Aorta (tissue), 5 donors: Measurements from ENCODE around the gene PTAR1. TPM values are rescaled to one million over a fixed set of nuclear protein-coding genes. Genes with fewer than 3 reads are reported as not detected.

Experiments used
- ATAC-seq: fragments of 200-7000 bp; cut with Tn5 transposase; one replicate; pipeline ENCODE4 v1.9.1; 2022; ENCODE audit warnings: moderate library complexity; ENCODE audit not compliant: low FRiP score
- DNase-seq, 2 donors: peaks; one replicate each; pipeline ENCODE4 v3.0.0-alpha.2; 2020
- H3K27ac ChIP-seq, 2 donors: one replicate each; pipeline ENCODE4 v1.5.1; 2013; ENCODE audit warnings: low read length in 2 of 2, mild to moderate bottlenecking in 2 of 2, moderate library complexity in 2 of 2, control low read depth in 1 of 2, inconsistent platforms in 1 of 2, low read depth in 1 of 2
- H3K27me3 ChIP-seq, 2 donors: one replicate each; pipeline ENCODE4 v1.6.1; 2013; ENCODE audit warnings: control low read depth in 1 of 2, low read length in 1 of 2, mild to moderate bottlenecking in 1 of 2, moderate library complexity in 1 of 2; ENCODE audit not compliant: insufficient read depth in 2 of 2, control insufficient read depth in 1 of 2
- H3K36me3 ChIP-seq, 2 donors: one replicate each; pipeline ENCODE4 v1.6.1; 2013; ENCODE audit warnings: control low read depth in 1 of 2, low read length in 1 of 2, mild to moderate bottlenecking in 1 of 2; ENCODE audit not compliant: insufficient read depth in 2 of 2, control insufficient read depth in 1 of 2
- H3K4me1 ChIP-seq, 2 donors: one replicate each; pipeline ENCODE4 v1.6.1; 2013; ENCODE audit warnings: low read length in 2 of 2, control low read depth in 1 of 2, mild to moderate bottlenecking in 1 of 2, moderate library complexity in 1 of 2; ENCODE audit not compliant: insufficient read depth in 2 of 2, control insufficient read depth in 1 of 2
- H3K4me3 ChIP-seq, 2 donors: one replicate each; pipeline ENCODE4 v1.5.1; 2013; ENCODE audit warnings: low read length in 2 of 2, control low read depth in 1 of 2, mild to moderate bottlenecking in 1 of 2
- H3K9me3 ChIP-seq: one replicate; pipeline ENCODE4 v1.6.1; 2013; ENCODE audit warnings: mild to moderate bottlenecking, low read length; ENCODE audit not compliant: control insufficient read depth
- whole genome bisulfite sequencing, 2 donors: extraction: QIAGEN DNeasy Blood & Tissue Kit; methylation state at CpG; one replicate each; pipeline ENCODE4 v1.1.7; 2013; 5-methylcytosine and 5-hydroxymethylcytosine counted together
- intact Hi-C, 2 donors: fragments of 100-400 bp; cut with DNase I; formaldehyde crosslinking; loops; one replicate each; pipeline versions ENCODE4 v1.14.2 to v1.15.0; 2022
- polyA plus RNA-seq, 2 donors: library from polyadenylated mRNA; stranded (reverse); fragments of 200-250 nt; gene quantifications; one replicate each; pipeline ENCODE4 v1.2.3, GENCODE V29; 2013
- total RNA-seq, 2 donors: library from RNA; stranded (reverse); fragmentation: NEBNext Ultra II Directional; extraction: Animal tissue kit (Norgen Biotek cat#: 25700); gene quantifications; one replicate each; pipeline ENCODE4 v1.2.1, GENCODE V29; 2021
- donor health status: healthy with polysubstance abuse.
- donor health status: Bipolar disorder and iron deficiency.
- donor health status: DM: no; HTN: no; CAD: no.
- donor health status: DM: no; HTN: no; CAD: no.
- donor health status: DM: yes; HTN: yes; CAD: no.

Gene PTAR1
- total and polyA plus RNA-seq, 4 donors, result 9.0 to 54.4 (median 31.3) TPM

DNA sequence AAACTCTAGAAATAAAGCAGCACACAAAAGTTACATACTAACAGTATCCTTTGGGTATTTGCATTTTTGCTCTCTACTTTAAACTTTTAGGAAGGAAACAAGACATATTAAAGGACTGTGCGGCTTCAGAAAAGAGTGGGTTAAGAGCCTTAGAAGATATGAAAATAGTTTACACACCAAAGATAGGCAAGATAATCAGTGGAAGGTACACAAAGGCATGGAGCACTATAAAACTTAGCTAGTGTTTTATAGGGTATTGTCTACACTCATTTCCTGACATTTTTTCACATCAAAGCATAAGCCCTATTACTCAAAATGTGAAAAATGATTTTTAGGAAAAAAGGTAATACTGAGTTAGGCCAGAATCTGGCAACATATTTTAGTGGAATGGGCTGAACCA, 44.0 kb downstream of the PTAR1 start:
- DNase-seq (no peak), ATAC-seq (no peak)
- Histone ChIP-seq H3K36me3 (peaks cover 3% of the 10 kb centered on the region in 2 donors), H3K9me3 (no peaks in the 10 kb centered on the region), H3K4me1 (no peaks in the 10 kb centered on the region), H3K27me3 (no peaks in the 10 kb centered on the region), H3K4me3 (no peak overlapping the region), H3K27ac (no peak overlapping the region)
- intact Hi-C loops, result no loop called here
- WGBS, 2 donors, result 97% methylated on average over 1 of the region's 1 CpG

DNA sequence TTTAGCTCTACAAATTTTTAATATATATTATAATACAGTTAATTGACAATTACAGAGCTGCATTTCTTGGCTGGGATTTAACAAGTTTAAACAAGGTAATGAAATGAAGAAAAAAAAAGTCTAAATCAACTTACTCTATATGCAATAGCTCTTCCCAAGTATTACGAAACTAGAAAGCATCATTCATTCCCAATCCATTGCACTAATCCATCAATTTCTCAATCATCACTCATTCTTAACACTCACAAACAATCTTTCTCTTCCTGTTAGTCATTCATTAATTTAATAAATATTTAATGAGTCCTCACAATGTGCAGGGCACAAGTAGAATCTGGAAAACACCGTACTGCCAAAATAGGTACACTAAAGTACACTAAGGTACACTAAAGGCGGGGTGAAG, 44.7 kb downstream of the PTAR1 start:
- 96 to 99% methylated on average over 3 of the region's 3 CpGs for WGBS, 2 donors
- no peak for ATAC-seq
- intact Hi-C loops, result no loop called here
- H3K4me1 ChIP-seq, result no peaks in the 10 kb centered on the region
- no peak for DNase-seq
- H3K27ac ChIP-seq, result no peak overlapping the region
- peaks cover 3% of the 10 kb centered on the region in 2 donors for H3K36me3 ChIP-seq
- H3K4me3 ChIP-seq, result no peak overlapping the region
- H3K27me3 ChIP-seq, result no peaks in the 10 kb centered on the region
- H3K9me3 ChIP-seq, result no peaks in the 10 kb centered on the region

DNA sequence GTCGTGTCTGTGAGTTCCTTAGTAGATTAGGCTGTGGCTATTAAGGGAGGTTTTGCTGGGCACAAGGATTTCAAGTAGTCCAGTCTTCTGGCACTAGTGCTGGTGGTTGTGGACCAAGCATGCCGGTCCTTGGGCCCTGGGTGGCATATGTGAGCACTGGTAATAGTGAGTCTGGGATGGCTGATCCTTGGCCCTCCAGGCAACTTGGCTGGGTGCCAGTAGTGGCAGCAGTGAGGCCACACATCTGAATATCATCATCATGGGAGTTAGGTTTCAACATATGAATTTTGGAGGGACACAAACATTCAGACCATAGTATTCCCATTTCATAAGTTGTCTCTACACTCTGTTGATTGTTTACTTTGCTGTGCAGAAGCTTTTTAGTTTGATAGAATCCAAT, 62.3 kb downstream of the PTAR1 start:
- Histone ChIP-seq H3K9me3 (peaks cover 4% of the 10 kb centered on the region), H3K27me3 (no peaks in the 10 kb centered on the region), H3K27ac (no peak overlapping the region), H3K4me1 (no peaks in the 10 kb centered on the region), H3K36me3 (no peaks in the 10 kb centered on the region), H3K4me3 (no peak overlapping the region)
- DNase-seq (peak in 1 of 2 donors; percentile 40), ATAC-seq (no peak)
- WGBS, 2 donors, result 89 to 94% methylated on average over 2 of the region's 2 CpGs
- intact Hi-C loops, result no loop called here

DNA sequence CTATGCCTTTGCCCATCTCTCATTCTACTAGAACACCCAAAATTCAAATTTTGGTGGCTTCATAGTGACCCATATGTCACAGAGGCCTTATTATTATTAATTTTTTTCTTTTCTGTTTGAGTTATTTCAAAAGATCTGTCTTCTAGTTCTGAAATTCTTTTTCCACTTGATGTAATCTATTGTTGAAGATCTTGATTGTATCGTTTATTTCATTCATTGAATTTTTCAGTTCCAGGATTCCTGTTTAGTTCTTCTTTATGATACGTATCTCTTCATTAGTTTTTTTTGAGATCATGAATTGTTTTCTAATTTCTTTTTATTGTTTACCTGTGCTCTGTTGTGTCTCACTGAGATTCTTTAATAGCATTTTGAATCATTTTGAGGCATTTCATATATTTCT, 63.0 kb downstream of the PTAR1 start:
- Histone ChIP-seq H3K4me3 (no peak overlapping the region), H3K4me1 (no peaks in the 10 kb centered on the region), H3K9me3 (peaks cover 4% of the 10 kb centered on the region), H3K27ac (no peak overlapping the region), H3K36me3 (no peaks in the 10 kb centered on the region), H3K27me3 (no peaks in the 10 kb centered on the region)
- intact Hi-C loops, result no loop called here
- no peak for ATAC-seq
- WGBS, 2 donors, result 96 to 97% methylated on average over 2 of the region's 2 CpGs
- DNase-seq, result no peak

DNA sequence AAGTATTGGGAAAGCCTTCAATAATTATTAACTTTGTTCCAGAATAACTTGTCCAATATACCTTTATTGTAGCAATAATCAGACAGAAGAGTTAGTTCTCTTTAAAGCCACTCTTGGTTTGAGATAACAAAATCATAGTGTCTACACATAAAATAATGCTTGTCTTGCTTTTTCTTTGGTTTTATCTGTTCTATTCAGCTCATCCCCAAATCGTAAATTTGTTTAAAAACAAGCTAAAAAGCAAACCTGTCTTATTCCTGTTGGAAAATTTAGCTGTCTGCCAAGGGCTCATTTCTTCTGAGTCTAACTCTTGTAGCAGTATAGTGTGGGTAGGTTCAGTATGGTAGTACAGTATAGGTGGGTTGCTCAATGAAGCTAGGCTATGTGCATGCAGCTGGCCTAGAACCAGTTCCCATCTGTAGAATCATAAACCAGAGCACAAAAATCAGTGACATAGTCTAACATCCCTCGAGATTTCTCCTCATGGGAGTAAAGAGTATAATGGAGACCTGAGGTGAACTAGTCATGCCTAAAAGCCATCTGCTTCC, 69.7 kb downstream of the PTAR1 start:
- intact Hi-C loops, result no loop called here

DNA sequence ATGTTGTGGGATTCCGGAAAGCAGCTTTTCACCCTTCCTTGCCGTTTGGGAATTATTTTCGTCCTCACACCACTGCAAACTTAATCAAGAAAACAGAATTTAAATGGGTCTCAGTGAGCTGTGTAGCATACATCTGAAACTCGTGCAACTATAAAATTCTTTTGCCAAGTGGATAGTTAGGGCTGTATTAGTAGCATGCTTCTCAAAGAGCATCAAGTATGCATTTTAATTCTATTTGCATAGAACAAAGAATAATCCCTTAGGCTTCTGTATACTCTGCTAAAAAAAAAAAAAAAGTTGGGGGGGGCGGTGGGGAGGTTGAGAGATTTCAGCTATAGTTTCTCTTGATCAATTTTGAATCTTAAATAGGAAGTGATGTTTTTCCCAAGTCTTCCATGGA, 75.9 kb downstream of the PTAR1 start:
- H3K27ac ChIP-seq, result no peak overlapping the region
- DNase-seq, result no peak
- ATAC-seq, result no peak
- no peaks in the 10 kb centered on the region for H3K4me1 ChIP-seq
- 67 to 69% methylated on average over 5 of the region's 5 CpGs for WGBS, 2 donors
- intact Hi-C loops, result no loop called here
- H3K4me3 ChIP-seq, result no peak overlapping the region
- H3K27me3 ChIP-seq, result no peaks in the 10 kb centered on the region
- H3K36me3 ChIP-seq, result no peaks in the 10 kb centered on the region
- no peaks in the 10 kb centered on the region for H3K9me3 ChIP-seq

More for the DNA sequence above, 69.7 kb downstream of the PTAR1 start:
- H3K36me3 ChIP-seq, result no peaks in the 10 kb centered on the region
- no peak overlapping the region for H3K4me3 ChIP-seq
- DNase-seq (no peak), ATAC-seq (no peak)
- no peak overlapping the region for H3K27ac ChIP-seq
- WGBS, 2 donors, result 76% methylated on average over 2 of the region's 2 CpGs
- H3K4me1 ChIP-seq, result no peaks in the 10 kb centered on the region
- no peaks in the 10 kb centered on the region for H3K27me3 ChIP-seq
- H3K9me3 ChIP-seq, result no peaks in the 10 kb centered on the region

DNA sequence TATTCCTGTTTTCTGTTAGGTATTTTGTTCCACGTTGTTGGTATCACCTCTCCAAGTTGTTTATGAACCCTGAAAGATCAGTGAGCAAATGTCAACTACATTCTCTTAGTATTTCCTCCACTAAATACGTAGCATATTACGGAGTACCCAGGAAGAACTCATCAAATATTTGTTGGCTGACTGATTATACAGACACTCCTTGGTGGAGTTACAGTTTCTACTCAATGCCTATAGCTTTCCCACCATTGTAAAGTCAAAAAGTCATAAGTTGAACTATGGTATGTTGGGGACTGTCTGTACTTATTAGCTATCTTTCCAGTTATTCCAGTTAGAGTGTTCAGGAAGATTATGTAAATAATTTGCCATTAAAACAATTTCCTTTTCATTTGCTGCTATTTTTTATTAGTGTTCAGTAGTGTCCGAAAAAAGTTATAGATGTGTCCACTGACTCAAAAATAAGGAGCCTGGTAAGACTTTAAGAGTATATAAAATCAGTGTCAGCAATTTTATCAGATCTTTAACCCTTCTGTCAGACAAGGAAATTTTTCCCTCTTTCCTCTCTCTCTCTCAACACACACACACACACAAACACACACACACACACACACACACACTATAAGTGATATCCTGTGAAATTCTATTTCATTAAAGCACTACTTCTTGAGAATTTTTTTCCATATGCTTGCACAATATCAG, 80.8 kb downstream of the PTAR1 start:
- intact Hi-C loops, result loop anchor here in 1 of 2 donors (10.0 kb wide), 1 partner anchor 196 kb away; no protein-coding TSS in a partner anchor

DNA sequence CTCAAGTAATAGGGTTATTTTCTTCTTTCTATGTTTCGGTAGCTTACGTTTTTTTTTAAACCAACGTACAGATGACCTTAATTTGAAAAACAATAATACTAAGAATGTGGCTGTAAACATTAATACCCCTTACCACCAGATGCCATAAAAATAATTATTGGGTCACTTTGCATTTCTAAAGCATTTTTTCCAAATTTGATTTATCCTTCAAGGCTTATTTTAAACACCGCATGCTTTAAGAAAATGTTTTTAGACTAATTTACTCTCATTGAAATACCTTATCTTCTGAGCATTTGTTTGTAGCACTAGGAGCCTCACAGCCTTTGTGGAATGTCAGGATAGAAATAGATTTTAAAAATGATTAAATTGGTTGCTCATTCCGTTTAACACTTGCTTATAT, 81.9 kb downstream of the PTAR1 start:
- intact Hi-C loops, result loop anchor here in 1 of 2 donors (10.0 kb wide), 1 partner anchor 197 kb away; no protein-coding TSS in a partner anchor
- no peaks in the 10 kb centered on the region for H3K36me3 ChIP-seq
- DNase-seq (no peak), ATAC-seq (no peak)
- WGBS, 2 donors, result 74 to 76% methylated on average over 5 of the region's 5 CpGs
- H3K4me3 ChIP-seq, result no peak overlapping the region
- H3K4me1 ChIP-seq, result no peaks in the 10 kb centered on the region
- no peaks in the 10 kb centered on the region for H3K9me3 ChIP-seq
- H3K27ac ChIP-seq, result no peak overlapping the region
- H3K27me3 ChIP-seq, result no peaks in the 10 kb centered on the region

More for the DNA sequence above, 80.8 kb downstream of the PTAR1 start:
- WGBS, 2 donors, result 70 to 73% methylated on average over 4 of the region's 4 CpGs
- H3K36me3 ChIP-seq, result no peaks in the 10 kb centered on the region
- no peak overlapping the region for H3K27ac ChIP-seq
- H3K9me3 ChIP-seq, result no peaks in the 10 kb centered on the region
- no peaks in the 10 kb centered on the region for H3K4me1 ChIP-seq
- no peak for ATAC-seq
- DNase-seq, result no peak
- no peak overlapping the region for H3K4me3 ChIP-seq
- no peaks in the 10 kb centered on the region for H3K27me3 ChIP-seq

DNA sequence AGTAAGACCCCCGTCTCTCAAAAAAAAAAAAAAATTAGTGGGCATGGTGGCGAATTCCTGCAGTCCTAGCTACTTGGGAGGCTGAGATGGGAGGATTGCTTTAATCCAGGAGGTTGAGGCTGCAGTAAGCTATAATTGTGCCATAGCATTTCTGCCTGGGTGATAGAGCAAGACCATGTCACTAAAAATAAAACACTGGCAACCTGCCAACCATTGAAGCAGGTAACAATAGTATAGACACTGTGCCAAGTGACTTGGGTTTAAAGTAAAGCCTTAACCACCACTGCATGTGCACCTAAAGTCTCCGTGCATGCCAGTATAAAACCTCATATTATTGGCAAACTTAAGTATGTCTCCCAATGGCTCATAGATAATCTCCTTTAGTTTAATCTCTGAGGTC, 84.2 kb downstream of the PTAR1 start:
- Histone ChIP-seq H3K4me3 (no peak overlapping the region), H3K9me3 (no peaks in the 10 kb centered on the region), H3K27ac (no peak overlapping the region), H3K36me3 (no peaks in the 10 kb centered on the region), H3K27me3 (no peaks in the 10 kb centered on the region), H3K4me1 (no peaks in the 10 kb centered on the region)
- ATAC-seq (no peak), DNase-seq (no peak)
- 91 to 92% methylated on average over 3 of the region's 3 CpGs for WGBS, 2 donors
- intact Hi-C loops, result loop anchor here in 1 of 2 donors (10.0 kb wide), 1 partner anchor 199 kb away; no protein-coding TSS in a partner anchor
